K562 (cell line): ENCODE measurements around the gene TNP1. TPM values are rescaled to one million over a fixed set of nuclear protein-coding genes. Genes with fewer than 3 reads are reported as not detected.
A peak's percentile ranks its signal among the peaks of the same experiment; 100 is the strongest.

ENCODE experiments used
- ATAC-seq: fragments of 200-7000 bp; cut with Tn5 transposase; 3 replicates; pipeline ENCODE4 v1.9.1; 2020; ENCODE audit warnings: moderate library complexity
- BruUV-seq: library from RNA; stranded (reverse); fragments of 400-500 nt; replicated peaks from 2 replicates; lab custom pipeline; 2021; lab: Mats Ljungman, UMichigan
- CTCF ChIA-PET: fragments of 300-600 bp; formaldehyde crosslinking; extraction: SDS; loops from one replicate; lab custom pipeline; 2021; ENCODE audit warnings: low intra/inter-chr PET ratio; lab: Yijun Ruan, JAX
- POLR2A ChIA-PET: fragments of 300-600, 350-650 bp; sonication (Branson Sonifier 250); formaldehyde crosslinking; extraction: SDS; loops from one replicate; lab custom pipeline; 2021; ENCODE audit warnings: antibody characterized with exemption, inconsistent platforms; lab: Yijun Ruan, JAX
- DNase-seq, 4 experiments: peaks; one replicate each; pipeline versions ENCODE4 v3.0.0 to v3.0.0-alpha.2; 2011 to 2018; ENCODE audit warnings: low spot score in 3 of 4, mixed read lengths in 3 of 4; ENCODE audit errors: extremely low read depth in 1 of 4
- FAIRE-seq: peaks from 2 replicates; lab custom pipeline; 2011; peaks lifted over from hg19 to GRCh38; lab: Jason Lieb, UNC
- H2AFZ ChIP-seq: 2 replicates; pipeline ENCODE4 v1.6.0; 2011; ENCODE audit warnings: low read depth, low read length, control low read depth, inconsistent platforms
- H3K27ac ChIP-seq: fragments of 200-600 bp; 3 replicates; pipeline ENCODE4 v1.8.0; 2011; ENCODE audit warnings: low read depth, mild to moderate bottlenecking, control low read depth, inconsistent platforms, low read length, moderate library complexity, mixed read lengths; ENCODE audit errors: extremely low read depth
- H3K27me3 ChIP-seq, 2 experiments: fragments of 300-600 bp in 1 of 2; 2 replicates in 1 of 2; 3 replicates in 1 of 2; pipeline versions ENCODE4 v1.6.0 to v1.8.0; 2011; ENCODE audit warnings: inconsistent platforms in 2 of 2, low read length in 2 of 2, mild to moderate bottlenecking in 1 of 2, mixed read lengths in 1 of 2, moderate library complexity in 1 of 2; ENCODE audit not compliant: control insufficient read depth in 2 of 2, insufficient read depth in 2 of 2
- H3K36me3 ChIP-seq: fragments of 300-600 bp; 3 replicates; pipeline ENCODE4 v1.8.0; 2011; ENCODE audit warnings: mild to moderate bottlenecking, low read length, inconsistent platforms; ENCODE audit not compliant: control insufficient read depth, insufficient read depth
- H3K4me1 ChIP-seq, 2 experiments: fragments of 200-600 bp in 1 of 2; replicated peaks in 1 of 2; 2 replicates in 1 of 2; 3 replicates in 1 of 2; pipeline versions ENCODE4 v1.5.1 to v1.8.0; 2011; ENCODE audit warnings: inconsistent platforms in 2 of 2, low read length in 2 of 2, mild to moderate bottlenecking in 1 of 2, mixed read lengths in 1 of 2, moderate library complexity in 1 of 2; ENCODE audit not compliant: control insufficient read depth in 2 of 2, insufficient read depth in 2 of 2
- H3K4me2 ChIP-seq: 2 replicates; pipeline ENCODE4 v1.6.1; 2011; ENCODE audit warnings: low read length, control low read depth, inconsistent platforms, mixed read lengths; ENCODE audit not compliant: insufficient read depth
- H3K4me3 ChIP-seq: fragments of 200-600 bp; sonication (generic), shearing (Covaris generic); 2 replicates; pipeline ENCODE4 v1.5.1; 2016; ENCODE audit warnings: control low read depth, inconsistent platforms
- H3K79me2 ChIP-seq: fragments of 200-600 bp; 3 replicates; pipeline ENCODE4 v1.8.0; 2011; ENCODE audit warnings: low read length, inconsistent platforms; ENCODE audit not compliant: control insufficient read depth, insufficient read depth
- H3K9ac ChIP-seq, 2 experiments: 2 replicates each; pipeline versions ENCODE4 v1.6.0 to v1.6.1; 2011; ENCODE audit warnings: low read depth in 2 of 2, low read length in 2 of 2, control low read depth in 1 of 2, inconsistent platforms in 1 of 2, mild to moderate bottlenecking in 1 of 2, mixed read lengths in 1 of 2; ENCODE audit not compliant: insufficient read depth in 1 of 2
- H3K9me1 ChIP-seq: one replicate; pipeline ENCODE4 v1.6.0; 2011; ENCODE audit warnings: inconsistent platforms, mild to moderate bottlenecking, low read length, moderate library complexity; ENCODE audit not compliant: control insufficient read depth, insufficient read depth
- H3K9me3 ChIP-seq: replicated peaks from 2 replicates; pipeline ENCODE4 v1.5.1; 2011; ENCODE audit warnings: low read depth, low read length, inconsistent platforms; ENCODE audit not compliant: control insufficient read depth, insufficient read depth
- H4K20me1 ChIP-seq: replicated peaks from 2 replicates; pipeline ENCODE4 v1.6.1; 2011; ENCODE audit warnings: low read length, inconsistent platforms, mixed read lengths; ENCODE audit not compliant: control insufficient read depth, insufficient read depth
- CREM ChIP-seq: IDR thresholded peaks from 2 replicates; pipeline ENCODE4 v1.6.1; 2014; ENCODE audit warnings: antibody characterized with exemption, low read depth
- JUND ChIP-seq, 2 experiments: IDR thresholded peaks; 2 replicates in 1 of 2; 3 replicates in 1 of 2; pipeline ENCODE4 v1.6.1; 2011; ENCODE audit warnings: borderline replicate concordance in 2 of 2, low read depth in 2 of 2, low read length in 2 of 2, improper control_type of control experiment in 1 of 2, missing biosample characterization in 1 of 2, missing genetic modification characterization in 1 of 2, missing genetic modification reagents in 1 of 2
- MAZ ChIP-seq, 2 experiments: fragments of 450-650 bp in 1 of 2; sonication (generic) in 1 of 2; formaldehyde crosslinking; IDR thresholded peaks in 1 of 2; conservative IDR thresholded peaks in 1 of 2; 2 replicates each; pipeline versions ENCODE4 v1.4.0 to v1.5.0; 2020; ENCODE audit warnings: mild to moderate bottlenecking in 1 of 2, missing genetic modification reagents in 1 of 2
- VEZF1 ChIP-seq: fragments of 200-800 bp; sonication (Bioruptor generic); IDR thresholded peaks from 2 replicates; pipeline ENCODE4 v1.6.1; 2017; ENCODE audit warnings: missing genetic modification characterization, missing compliant biosample characterization
- WGBS: fragments of 100-300 bp; shearing (Covaris generic); methylation state at CpG from one replicate; pipeline ENCODE4 v1.1.6; 2016; ENCODE audit warnings: low coverage, mixed read lengths; ENCODE audit not compliant: insufficient coverage; ENCODE audit errors: missing lambda C conversion rate; 5-methylcytosine and 5-hydroxymethylcytosine counted together
- in situ Hi-C: fragments of 300-500 bp; cut with MboI; formaldehyde crosslinking; loops from 4 replicates; pipeline ENCODE4 v1.15.0; 2018; ENCODE audit warnings: inconsistent platforms, mixed read lengths
- intact Hi-C: fragments of 100-400 bp; cut with micrococcal nuclease; formaldehyde crosslinking; loops from 2 replicates; pipeline ENCODE4 v1.14.2; 2022
- polyA plus RNA-seq, 8 experiments: library from polyadenylated mRNA; depleted of rRNA in 4 of 8; stranded (reverse) in 5 of 8; unstranded in 3 of 8; fragments of >200 nt; fragmentation: Nextera tagmentation in 2 of 8; fragmentation: Illumina TruSeq in 1 of 8; extraction: Ambion mirVana in 2 of 8; extraction: Trizol in 1 of 8; gene quantifications; 2 replicates each; pipeline versions ENCODE4 v1.2.1 to v1.2.3, GENCODE V29; 2011 to 2014; ENCODE audit warnings: inconsistent platforms in 1 of 8, missing spikeins in 1 of 8
- total RNA-seq, 7 experiments: library from RNA; depleted of rRNA in 6 of 7; stranded (reverse); fragments of >200 nt in 6 of 7; fragmentation: Illumina TruSeq in 2 of 7; extraction: Trizol in 2 of 7; gene quantifications; 2 replicates each; pipeline versions ENCODE4 v1.2.1 to v1.2.3, GENCODE V29; 2011 to 2021; ENCODE audit warnings: low replicate concordance in 1 of 7

The TNP1 gene
- total and polyA plus RNA-seq, 9 of the 15 experiments (the other 6 are each of a cell fraction or from before 2014, with no cell fraction given) = not detected

- Histone ChIP-seq H2AFZ (no peak overlapping the region), H3K27ac (no peak overlapping the region), H3K79me2 (no peaks in the 10 kb centered on the region), H3K4me2 (no peak overlapping the region; the same call in 1 of the 2 replicates), H3K36me3 (no peaks in the 10 kb centered on the region), H3K9ac (no peak overlapping the region), H3K9me3 (no peaks in the 10 kb centered on the region), H4K20me1 (no peaks in the 10 kb centered on the region), H3K4me1 (peaks cover 9 to 10% of the 10 kb centered on the region in 2 experiments; a peak in 2 of 5 replicates), H3K9me1 (no peaks in the 10 kb centered on the region), H3K27me3 (no peaks in the 10 kb centered on the region), H3K4me3 (no peak overlapping the region)
- FAIRE-seq (no peak), ATAC-seq (no peak; the same call in 2 of the 3 replicates), DNase-seq (peak; percentile 15 to 29 (median 22))
- BruUV-seq = no TSS peak
- intact Hi-C loops (no loop called here), in situ Hi-C loops (no loop called here)
- ChIA-PET POLR2A (no interaction called here), CTCF (no interaction called here)
- TF ChIP-seq VEZF1 = peak; percentile 60
- 0 out of 2 replicates have a peak, but pooled peaks have one; percentile 24 for TF ChIP-seq JUND (IDR thresholded peaks at IDR 0.05; ENCODE audit: borderline replicate concordance, low read depth, low read length)
- TF ChIP-seq JUND (tag; IDR thresholded peaks at IDR 0.05; ENCODE audit: borderline replicate concordance, low read depth, low read length) = no peak
- TF ChIP-seq CREM = 0 out of 2 replicates have a peak, but pooled peaks have one; percentile 30
- no peak for TF ChIP-seq MAZ (CRISPR knock-in tag; conservative IDR thresholded peaks at IDR 0.05 in 1 of 2, IDR thresholded peaks at IDR 0.05 in 1 of 2)
- WGBS = 15% methylated on average over 6 of the region's 6 CpGs
These were observed 9.1 kb downstream of the TNP1 start for GRCh38 chr2:216850665-216851322.
